Frontal cortex (tissue), 4 donors: ENCODE measurements around the gene MRPL36. TPM values are rescaled to one million over a fixed set of nuclear protein-coding genes. Genes with fewer than 3 reads are reported as not detected.

Experiments used
- DNase-seq, 2 donors: peaks; one replicate each; pipeline ENCODE4 v3.0.0; 2012; ENCODE audit warnings: low spot score in 2 of 2
- FAIRE-seq: peaks from 2 replicates; lab custom pipeline; 2012; peaks lifted over from hg19 to GRCh38; lab: Jason Lieb, UNC
- total RNA-seq: library from RNA; depleted of rRNA; stranded (reverse); fragments of >200 nt; gene quantifications from one replicate; pipeline ENCODE4 v1.2.3, GENCODE V29; 2014
- donor health status: control.
- donor health status: control.
- donor health status: control.

MRPL36 gene
- total RNA-seq, 1 donor from 2014 or later, result 20.0 TPM

DNA sequence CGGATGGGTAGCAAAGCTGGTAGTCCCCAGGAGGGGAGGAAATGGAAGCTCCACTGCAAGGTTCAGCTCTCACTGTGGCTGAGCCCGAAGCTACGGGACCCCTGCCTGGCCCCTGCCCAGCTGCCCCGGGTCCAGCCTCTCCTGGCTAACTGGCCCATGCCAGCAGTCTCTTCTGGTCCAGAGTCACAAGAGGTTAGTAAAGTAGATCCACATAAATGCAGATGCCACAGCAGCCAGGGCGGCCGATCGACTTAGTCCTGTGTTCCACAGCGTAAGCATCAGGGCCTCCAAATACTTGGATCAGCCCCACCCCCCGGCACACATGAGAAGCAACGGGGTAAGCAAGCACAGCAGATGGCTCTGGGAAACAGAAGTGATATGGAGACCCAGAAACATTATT is 42.1 kb downstream of the MRPL36 start:
- DNase-seq (no peak), FAIRE-seq (no peak)

DNA sequence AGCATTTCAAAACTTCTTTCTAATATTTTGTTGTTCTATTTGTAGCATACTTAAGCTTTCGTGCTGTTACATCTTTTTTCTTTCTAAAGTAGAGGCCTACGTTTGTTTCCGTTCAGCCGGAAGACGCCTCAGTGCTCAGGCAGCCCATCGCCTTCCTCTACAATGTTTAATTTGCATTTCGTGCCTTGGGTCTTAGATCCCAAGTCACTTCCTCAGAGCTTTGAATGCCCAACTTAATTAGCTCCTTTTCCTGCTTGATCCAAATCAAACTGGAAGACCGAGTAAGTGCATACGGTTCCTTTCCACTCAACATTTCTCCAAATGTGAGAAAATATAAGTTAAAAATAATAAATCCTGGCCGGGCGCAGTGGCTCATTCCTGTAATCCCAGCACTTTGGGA is 43.2 kb downstream of the MRPL36 start:
- no peak for FAIRE-seq
- DNase-seq, result no peak

DNA sequence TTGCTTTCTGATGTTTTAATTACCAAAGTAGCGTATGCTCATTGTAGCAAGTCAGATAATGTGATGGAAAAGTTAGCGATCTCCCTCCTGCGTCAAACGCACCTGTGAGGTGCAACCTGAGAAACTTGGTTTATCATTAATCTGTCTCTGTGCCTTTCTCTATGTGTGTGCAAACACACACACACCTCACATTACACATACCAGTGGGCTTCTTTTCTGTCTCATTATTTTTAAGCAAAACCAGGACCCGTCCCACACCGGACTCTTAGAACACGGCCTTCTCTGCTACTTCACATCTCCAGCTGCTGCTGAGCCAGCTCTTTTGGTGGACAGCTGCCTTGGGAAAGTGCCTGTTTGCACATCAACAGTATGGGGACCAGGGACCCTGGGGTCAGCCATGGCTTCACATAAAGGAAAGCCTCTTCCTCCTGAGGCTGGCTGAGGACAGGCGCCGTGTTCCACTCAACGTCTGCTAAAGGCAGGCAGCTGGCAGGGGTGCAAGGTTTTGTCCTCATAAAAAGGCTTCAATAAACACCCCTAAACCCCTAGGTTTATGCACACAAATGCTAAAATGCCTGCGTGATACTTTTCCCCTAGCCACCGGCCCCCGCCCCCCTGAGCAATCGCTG is 44.2 kb downstream of the MRPL36 start:
- DNase-seq (no peak), FAIRE-seq (no peak)

DNA sequence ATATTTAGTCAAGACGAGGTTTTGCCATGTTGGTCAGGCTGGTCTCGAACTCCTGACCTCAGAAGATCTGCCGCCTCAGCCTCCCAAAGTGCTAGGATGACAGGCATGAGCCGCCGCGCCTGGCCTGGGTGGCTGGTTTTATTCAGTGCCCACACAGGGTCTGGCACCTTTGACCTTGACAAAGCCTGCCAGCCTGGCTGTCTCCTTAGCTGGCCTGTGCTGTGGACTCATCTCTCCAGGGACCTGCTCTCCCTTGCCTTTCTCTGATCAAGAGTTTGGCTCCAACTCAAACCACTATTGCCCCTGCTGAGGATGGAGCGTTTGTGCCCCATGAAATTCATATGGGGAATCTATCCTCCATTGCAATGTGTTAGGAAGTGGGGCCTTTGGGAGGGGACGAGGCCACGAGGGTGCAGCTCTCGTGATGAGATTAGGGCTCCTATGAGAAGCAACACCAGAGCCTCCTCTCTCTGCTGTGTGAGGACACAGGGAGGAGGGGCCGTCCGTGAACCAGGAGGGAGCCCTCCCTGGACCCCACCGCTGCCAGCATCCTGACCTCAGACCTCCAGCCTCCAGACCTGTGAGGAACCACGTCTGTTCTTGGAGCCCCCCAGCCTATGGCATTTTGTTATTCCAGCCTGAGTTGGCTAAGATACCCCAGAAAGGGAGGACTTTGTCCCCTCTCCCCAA is 45.0 kb downstream of the MRPL36 start:
- no peak for DNase-seq
- no peak for FAIRE-seq

DNA sequence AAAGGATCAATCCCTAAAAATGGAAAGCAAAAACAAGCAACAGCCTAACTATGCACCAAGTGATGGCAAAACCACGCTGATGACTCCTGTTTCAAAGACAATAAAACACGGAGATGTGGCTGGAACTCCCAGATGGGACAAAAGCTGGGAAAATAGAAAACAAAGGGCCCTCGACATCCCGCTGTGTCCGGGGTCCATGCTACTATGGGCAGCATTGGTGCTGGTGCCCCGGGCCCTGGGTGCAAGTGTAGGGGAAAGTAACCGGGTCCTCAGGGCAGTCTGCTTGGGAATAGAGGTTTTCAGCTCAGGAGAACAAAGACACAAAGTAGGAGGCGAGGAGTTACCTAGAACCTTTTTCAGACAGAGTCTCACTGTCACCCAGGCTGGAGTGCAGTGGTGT is 46.1 kb downstream of the MRPL36 start:
- no peak for FAIRE-seq
- DNase-seq, result no peak

DNA sequence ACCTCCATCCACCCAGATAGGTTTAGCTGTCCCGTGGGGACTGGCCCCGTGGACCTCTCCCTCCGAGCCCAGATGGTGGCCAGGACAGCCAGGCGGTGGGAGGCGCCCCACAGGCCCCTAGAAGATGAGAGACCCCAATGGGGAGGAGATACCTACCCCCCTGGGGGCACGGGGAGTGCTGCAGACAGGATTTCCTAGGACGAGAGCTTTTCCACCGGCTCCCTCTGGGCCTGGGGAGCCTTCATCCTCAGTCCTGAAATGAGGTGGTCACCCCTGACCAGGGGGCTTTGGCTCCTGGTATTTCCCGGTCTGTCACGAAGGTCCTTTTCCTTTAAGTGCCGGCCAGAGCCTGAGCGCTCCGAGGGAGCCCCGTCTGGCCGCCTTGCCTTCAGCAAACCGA is 46.8 kb downstream of the MRPL36 start:
- FAIRE-seq, result no peak
- DNase-seq, result no peak

DNA sequence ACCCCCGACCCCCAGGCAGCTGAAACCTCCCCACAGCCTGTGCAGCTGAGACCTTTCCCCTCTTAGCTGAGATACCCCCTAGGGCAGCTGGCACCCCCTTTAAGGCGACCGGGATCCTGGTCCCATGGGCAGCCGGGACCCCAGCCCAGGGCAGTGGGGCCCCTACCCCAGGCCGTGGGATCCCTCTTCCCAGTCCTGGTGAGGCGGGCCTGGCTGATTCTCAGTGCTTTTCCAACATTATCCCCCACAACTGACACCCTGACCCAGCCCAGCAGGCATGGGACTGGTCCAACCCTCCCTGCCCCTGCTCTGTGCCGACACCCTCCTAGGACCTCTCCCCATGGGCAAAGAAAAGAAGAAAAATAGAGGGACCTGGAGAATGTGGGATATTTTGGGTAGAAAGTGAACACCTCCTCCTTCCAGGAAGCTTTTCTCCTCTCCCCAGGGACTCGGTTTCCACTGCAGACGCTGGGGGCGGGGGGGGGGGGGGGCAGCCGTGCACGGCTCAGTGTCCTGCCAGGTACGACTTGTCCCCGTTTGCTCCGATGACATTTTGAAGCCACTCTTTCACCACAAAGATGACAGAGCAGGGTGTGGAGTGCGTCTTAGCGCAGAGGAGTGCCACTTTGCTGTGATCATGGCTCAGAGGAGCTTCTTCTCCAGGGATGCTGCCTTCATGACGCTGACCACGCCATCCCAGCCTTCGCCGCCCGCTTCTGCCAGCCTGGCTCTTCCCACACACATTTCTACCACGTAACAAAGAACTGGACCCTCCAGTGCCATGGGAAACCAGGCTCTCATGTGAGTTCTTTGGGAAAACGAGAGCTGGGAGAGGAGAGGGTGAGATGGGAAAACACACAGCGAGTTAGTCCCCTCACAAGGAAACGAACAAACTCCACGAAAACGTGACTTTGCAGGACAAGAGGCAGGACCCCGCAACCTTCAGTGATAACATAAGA is 47.5 kb downstream of the MRPL36 start:
- FAIRE-seq (no peak), DNase-seq (no peak)

DNA sequence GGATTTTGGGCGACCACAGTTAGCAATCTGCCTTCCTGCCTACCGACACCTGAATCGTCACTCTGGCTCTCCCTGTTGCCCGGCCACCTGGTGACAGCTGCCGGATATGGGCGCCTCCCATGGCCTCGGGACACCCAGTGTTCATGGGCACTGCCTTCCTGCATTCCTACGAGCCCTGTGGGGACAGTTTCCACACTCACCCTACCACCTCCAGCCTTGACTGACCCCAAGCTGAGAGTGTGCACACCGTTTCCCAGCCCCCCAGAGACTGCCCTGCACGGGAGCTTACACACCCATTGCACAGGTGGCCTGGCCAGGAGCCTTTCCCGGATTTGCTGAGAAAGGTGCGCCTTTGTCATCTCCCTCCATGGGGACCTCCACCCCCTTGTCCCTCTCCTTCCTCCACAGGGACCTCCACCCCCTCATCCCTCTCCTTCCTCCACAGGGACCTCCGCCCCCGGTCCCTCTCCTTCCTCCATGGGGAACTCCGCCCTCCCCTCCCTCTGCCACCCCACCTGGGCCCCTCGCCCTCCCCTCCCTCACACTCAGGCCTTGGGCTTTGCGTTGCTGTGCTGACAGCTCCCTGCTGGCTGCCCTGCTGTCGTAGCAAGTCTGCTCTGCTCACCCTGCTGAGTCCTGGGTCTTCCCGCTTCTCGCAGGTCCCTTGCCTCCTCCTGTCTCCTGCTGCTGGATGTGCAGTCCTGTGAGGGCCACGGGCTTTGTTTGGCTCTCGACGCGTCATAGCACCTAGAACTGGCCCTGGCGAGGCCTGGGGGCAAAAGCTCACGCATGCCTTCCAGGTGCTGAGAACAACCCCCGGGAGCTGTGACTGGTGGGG is 48.4 kb downstream of the MRPL36 start:
- no peak for DNase-seq
- no peak for FAIRE-seq

DNA sequence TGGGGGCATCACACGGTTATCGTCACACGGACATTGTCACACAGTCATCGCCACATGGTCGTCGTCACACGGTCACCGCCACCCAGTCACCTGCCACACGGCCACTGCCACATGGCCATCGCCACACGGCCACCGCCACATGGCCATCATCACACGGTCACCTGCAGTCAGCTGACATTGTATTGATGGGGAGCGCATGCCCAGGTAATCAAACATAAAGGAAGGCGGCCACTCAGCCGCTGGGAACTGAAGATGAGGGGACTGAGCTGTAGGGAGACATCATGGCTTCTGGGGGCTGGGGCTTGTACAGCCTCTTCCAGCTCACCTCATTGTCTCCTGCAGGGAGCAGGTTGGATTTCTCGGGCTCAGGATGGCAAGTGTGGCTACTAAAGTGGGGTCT is 49.2 kb downstream of the MRPL36 start:
- no peak for FAIRE-seq
- no peak for DNase-seq

DNA sequence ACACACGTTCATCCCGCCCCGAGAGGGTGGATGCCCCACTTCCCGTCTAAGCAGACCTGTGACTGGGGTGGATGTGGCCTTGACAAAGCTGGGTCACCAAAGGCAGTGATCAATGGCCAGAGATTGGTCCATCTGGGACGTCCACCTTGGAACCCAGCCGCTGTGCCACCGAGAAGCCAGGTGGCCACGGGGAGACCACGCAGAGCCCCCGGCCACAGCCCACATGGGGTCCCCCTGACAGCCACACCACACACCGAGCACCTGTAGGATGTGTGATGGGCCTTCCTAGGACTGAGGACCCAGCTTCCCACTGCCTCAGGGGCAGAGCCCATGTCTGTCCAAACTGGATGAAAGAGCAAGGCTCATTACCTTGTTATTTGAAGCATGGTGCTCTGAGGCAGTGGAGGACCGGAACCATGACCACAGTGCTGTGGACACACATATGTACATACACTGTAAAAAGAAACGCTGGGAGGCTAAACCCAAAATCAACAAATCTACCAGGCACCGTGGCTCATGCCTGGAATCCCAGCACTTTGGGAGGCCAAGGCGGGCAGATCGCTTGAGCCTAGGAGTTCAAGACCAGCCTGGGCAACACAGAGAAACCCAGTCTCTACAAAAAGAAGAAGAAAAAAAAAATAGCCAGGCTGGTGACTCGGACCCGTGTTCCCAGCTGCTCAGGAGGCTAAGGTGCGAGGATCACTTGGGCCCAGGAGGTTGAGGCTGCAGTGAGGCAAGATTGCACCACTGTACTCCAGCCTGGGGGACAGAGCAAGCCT is 50.1 kb downstream of the MRPL36 start:
- DNase-seq, result no peak
- FAIRE-seq, result no peak

DNA sequence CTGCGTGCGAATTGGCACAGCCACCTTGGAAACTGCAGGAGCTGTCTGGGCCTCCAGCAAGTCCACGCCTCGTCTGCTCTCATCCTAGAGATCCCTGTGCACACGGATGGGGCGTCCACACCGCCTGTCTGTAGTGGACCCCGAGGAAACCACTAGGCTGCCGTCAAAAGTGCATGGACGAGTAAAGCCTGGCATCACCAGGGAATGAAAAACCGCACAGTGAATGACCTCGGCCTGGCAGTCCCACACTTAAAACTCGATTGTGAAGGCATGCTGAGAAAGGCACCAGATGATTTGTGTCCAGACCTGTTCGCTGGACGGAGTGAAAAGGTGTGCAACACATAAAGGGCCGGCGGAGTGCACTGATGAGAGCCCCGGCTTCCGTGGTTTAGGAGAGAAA is 50.8 kb downstream of the MRPL36 start:
- no peak for DNase-seq
- FAIRE-seq, result no peak

Other genes starting within 250 kb of the MRPL36 start
- 13.5 TPM for gene NDUFS6, start 1.6 kb upstream of the MRPL36 start, total RNA-seq
- not detected for gene IRX4, start 83.1 kb upstream of the MRPL36 start, total RNA-seq